Right kidney (tissue), 1 donor: Measurements from ENCODE around the gene TCP11.

ENCODE experiments used
- DNase-seq: peaks from one replicate; pipeline ENCODE4 v3.0.0-alpha.2; 2016

The TCP11 gene

GRCh38 chr6:35092362-35093117 is 48.6 kb downstream of the TCP11 start:
- DNase-seq: no peak

DNA sequence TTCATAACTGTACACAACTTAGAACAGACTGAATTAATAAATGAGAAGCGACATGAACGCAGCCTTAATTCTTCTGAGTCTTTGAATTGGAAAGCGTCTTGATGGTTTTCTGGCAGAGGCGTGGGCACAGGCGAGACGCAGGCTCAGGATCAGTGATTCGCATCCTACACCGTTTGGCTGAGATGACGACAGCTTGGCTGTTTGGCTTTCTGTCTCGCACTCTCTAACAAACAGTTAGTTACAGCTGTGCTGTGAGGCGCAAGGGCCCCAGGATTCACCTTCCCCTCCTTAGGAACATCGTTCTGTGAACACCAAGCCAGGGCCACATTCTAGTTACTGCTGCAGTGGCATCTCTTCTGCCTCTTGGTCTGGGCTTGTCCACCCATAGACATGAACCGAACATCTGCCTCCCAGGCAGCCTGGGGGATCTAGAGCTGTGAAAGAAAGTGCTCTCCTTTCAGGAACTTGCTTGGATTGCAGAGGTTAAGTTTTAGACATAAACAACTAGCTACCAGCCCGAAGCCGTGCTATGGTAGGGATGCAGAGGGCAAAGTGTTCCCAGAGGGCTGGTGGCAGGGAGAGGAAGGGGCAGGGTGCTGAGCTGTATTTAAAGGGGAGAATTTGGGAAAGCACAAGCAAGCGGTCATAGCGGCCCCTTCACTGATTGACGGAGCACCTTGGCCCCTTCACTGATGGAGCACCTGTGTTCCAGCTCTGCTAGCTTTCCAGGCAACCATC is 49.6 kb downstream of the TCP11 start:
- no peak for DNase-seq

DNA sequence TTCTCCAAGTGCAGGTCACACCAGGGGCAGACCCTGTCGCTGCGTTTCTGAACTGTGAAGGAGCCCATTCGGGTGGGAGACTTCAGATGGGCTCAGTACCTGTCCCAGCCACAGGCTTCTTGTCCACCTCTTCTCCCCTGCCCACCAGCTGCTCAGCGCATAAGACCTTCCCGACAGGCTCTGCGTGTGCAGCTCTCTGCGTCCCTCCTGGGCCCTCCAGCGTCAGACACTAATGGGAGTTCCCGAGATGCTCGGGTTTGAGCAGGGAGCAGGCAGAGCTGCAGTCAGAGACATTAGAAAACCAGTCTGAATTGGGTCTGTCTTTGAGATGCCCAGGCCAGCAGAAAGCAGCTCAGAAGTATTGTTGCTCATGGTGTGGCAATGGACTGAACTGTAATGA is 50.4 kb downstream of the TCP11 start:
- no peak for DNase-seq

GRCh38 chr6:35089935-35090505 is 51.1 kb downstream of the TCP11 start:
- no peak for DNase-seq

DNA sequence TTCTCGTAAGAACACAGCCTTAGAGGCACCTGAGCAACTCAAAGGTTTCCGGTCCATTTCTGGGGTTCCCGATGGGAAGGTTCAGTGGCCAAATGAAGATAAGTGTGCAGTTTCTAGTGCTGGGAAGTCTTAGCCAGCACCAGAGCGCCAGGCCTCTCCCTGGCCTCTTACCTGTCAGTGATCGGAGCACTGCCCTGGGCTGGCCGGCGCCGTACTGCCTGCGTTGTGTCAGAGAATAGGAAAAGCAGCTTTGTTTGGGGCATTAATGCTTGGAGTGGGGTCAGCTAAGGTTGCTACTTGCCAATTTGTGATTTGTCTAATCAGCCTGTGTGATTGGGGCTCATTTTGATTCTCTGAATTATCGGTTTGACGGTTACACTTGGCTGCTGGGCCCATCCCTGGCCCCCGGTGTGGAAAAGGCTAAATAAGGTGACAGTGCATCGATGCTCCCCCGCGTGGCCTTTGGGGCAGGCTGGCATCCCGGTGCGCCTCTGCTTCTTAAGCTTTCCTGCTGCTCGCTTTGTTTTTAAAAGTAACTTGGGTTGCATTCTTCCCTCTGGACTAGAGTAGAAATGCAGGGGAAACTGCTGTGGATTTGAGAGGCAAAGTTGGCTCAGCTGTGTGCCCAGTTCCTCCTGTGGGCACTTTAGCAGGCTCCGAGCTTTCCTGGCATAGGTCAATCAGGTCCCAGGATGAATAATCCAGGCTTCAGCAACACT is 51.8 kb downstream of the TCP11 start:
- DNase-seq: no peak

GRCh38 chr6:35088281-35089215 is 52.6 kb downstream of the TCP11 start:
- no peak for DNase-seq

DNA sequence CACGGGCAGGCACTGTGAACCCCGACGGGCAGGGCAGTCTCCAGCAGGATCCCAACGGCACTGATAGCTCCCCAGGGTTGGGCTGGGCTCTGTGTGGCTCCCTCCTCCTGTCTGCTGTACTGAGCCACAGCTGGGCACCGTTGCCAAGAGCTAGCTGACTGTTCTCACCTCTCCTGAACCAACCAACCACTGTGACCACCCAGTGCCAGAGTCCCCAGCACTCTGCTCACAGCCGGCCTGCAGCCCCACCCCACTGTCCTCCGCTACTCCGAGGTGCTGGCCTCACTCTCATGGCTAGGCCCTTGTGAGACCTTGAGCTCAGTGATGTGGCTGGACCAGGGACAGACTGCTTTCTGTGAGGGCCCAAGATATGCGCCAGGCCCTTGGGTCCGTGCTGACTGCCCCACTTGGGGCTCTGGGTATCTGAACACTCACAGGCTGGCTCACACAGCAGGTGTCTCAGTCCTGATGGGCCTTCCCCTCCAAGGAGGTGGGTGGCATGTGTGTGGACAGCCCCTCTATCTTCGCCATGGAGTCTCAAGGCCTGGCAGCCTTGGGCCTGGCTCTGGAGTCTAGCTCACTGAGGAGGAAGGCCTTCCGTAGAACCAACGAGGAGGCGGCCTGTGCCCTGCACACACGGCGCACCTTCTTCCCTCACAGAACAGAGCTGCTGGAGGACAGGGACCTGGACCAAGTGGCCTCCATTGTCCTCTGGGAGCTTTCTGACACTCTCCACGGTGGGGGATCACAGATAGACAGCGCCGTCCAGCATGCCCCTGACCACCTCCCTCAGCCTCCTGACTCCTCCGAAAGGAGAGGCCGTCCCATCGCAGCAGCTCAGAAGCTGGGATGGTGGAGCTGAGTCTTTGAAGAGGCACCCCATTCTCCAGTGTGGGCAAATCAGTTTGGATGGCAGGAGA is 53.5 kb downstream of the TCP11 start:
- DNase-seq: no peak

DNA sequence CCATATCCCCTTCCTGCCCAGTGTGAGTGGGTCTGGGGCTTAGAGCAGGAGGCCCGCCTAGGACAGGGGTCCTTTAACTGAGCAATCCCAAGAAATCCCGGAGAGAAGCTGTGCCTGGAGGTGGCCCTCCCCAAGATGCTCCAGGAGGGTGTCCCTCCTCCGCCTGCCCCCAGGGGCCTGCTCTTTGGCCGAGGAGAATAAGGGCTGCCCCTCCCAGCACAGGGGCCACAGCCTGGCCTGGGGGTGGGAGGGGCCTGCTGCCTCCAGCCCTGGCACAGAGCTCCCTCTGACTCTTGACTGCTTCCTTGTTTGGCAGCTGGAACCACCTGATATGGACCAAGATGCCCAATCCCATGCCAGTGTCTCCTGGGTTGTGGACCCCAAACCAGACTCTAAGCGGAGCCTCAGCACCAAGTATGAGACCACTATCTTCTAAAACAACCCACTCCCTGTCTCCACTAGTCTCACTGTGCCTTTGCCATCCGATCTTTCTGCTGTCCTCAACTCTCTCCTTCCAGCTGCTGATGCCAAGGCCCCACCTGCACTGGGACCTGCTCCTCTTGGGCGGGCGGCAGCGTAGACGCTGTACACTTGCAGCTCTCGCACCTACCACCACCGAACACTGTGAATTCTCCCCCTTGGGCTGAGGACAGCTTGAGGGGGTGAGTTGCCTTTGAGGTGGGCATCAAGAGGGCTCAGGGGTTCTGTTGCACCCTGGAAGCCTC is 54.3 kb downstream of the TCP11 start:
- DNase-seq: no peak

- no peak for DNase-seq
Observed at GRCh38 chr6:35086282-35086632, 54.9 kb downstream of the TCP11 start.

- no peak for DNase-seq
Observed at GRCh38 chr6:35085359-35086281, 55.5 kb downstream of the TCP11 start.

DNA sequence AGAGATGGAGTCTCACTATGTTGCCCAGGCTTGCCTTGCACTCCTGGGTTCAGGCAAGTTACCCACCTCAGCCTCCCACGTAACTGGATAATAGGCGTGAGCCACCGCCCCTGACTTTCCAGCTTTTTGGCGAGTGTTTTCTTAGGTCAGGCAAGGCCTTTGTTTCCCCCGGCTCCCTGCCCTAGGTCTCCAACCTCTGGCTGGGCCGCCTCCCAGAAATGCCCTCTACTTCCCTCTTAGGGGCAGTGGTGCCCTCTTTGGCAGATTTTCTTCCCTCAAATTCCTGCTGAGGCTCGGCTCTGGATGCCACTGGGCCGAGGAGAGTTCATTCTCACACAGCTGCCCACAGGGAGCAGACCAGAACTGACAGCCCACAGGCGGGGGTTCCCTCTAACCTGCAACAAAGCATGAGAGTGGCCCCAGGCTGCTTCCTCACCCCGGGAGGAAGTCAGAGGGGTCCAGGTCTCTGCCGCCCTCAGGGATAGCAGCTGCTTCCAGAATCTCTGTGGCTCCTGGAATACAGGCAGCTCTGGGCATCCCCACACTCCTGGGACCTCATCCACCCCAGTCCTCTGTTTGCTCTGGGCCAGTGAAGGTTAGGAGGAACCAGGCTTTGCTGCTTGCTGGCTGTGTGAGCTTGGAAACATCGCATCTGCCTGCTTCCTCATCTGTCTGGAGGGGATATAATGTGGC is 56.5 kb downstream of the TCP11 start:
- no peak for DNase-seq

DNA sequence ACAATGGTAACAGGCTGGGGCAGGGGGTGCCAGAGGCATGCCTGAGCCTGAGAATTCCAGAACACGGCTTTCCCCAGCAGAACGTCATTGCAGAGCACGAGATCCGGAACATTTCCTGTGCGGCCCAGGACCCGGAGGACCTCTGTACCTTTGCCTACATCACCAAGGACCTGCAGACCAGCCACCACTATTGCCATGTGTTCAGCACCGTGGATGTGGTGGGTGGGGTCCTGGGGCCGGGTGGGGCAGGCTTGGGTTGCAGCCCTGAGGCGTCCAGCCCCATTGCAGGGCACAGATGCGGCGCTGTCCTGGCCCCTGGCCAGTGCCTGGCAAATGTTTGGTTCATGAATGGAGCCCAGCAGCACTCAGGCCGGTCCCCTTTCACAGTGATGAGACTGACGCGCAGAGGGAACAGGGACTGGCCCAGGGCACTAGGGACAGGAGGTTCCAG is 57.1 kb downstream of the TCP11 start:
- no peak for DNase-seq

DNA sequence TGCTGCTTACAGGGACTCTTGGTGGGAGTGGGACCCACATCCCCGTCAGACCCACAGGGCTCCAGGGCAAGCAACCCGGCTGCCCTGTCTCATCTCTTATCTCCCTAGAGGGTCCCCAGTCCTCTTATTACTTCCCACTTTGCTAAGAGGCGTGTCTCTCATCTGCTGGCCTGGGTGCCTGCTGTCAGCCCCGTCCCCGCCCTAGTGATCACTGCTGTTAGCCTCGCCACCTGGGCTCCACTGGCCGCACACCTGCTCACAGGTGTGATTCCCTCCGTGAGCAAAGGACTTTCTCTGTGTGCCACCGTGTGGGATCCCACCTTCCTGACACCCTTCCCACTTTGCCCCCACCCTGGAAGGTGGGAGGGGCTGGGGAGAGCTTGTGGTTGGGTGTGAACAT is 57.6 kb downstream of the TCP11 start:
- no peak for DNase-seq

GRCh38 chr6:35082733-35083403 is 58.3 kb downstream of the TCP11 start:
- no peak for DNase-seq

DNA sequence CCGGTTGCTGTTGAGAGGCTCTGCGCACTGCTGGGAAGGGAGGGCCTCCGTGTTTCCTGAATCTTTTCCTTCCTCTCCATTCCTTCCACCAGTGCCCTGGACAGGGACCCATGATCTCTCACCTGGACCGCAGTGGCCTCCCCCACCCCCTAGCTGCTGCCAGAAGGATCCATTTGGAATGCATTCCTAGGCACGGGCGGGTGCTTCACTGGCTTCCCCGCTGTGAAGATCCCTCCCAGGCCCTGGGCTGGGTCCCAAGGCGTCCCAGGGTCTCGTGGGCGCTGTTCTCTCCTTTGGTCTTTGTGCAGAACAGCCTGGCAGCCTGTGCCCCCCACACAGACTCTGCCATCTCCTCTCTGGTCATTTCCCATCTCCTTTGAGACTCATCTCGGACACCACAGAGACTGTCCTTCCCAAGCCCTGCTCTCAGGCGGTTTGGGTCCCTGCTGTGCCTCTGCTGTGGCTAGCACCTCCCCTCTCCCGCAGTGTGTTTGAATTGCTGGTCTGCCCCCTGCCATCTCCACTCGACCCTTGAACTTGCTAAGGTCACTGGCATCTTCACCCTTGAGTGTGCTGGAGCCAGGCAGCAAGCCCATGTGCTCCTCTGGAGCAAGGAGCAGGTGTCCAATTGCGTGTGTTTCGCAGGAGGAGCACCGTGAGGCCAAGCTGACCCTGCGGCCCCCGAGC is 59.0 kb downstream of the TCP11 start:
- DNase-seq: no peak

- DNase-seq: no peak
Observed at GRCh38 chr6:35081426-35081851, 59.7 kb downstream of the TCP11 start.
